H1 (cell line): Measurements from ENCODE around the gene LCOR. TPM values are rescaled to one million over a fixed set of nuclear protein-coding genes. Genes with fewer than 3 reads are reported as not detected.

ENCODE experiments used
- BCL11A ChIP-seq, 2 experiments: IDR thresholded peaks; one replicate each; pipeline ENCODE4 v1.6.1; 2011; ENCODE audit warnings: low read depth in 2 of 2, low read length in 2 of 2, mild to moderate bottlenecking in 2 of 2
- CHD2 ChIP-seq: IDR thresholded peaks from 2 replicates; pipeline ENCODE4 v1.6.1; 2012; ENCODE audit warnings: low read length, improper control_type of control experiment
- GABPA ChIP-seq: IDR thresholded peaks from 2 replicates; pipeline ENCODE4 v1.6.1; 2011; ENCODE audit warnings: mild to moderate bottlenecking, low read length, moderate library complexity, borderline replicate concordance; ENCODE audit not compliant: insufficient read depth
- POLR2A ChIP-seq, 2 experiments: IDR thresholded peaks; 1 replicate in 1 of 2; 2 replicates in 1 of 2; pipeline ENCODE4 v1.6.1; 2011; ENCODE audit warnings: low read depth in 2 of 2, low read length in 2 of 2, mild to moderate bottlenecking in 2 of 2; ENCODE audit errors: control extremely low read depth in 1 of 2
- POLR2AphosphoS5 ChIP-seq: IDR thresholded peaks from 2 replicates; pipeline ENCODE4 v1.6.1; 2011; ENCODE audit warnings: low read depth, low read length
- SIRT6 ChIP-seq: IDR thresholded peaks from one replicate; pipeline ENCODE4 v1.7.1; 2012; ENCODE audit warnings: low read length, inconsistent platforms
- polyA plus RNA-seq, 7 experiments: library from polyadenylated mRNA; depleted of rRNA in 3 of 7; stranded (reverse) in 5 of 7; unstranded in 2 of 7; fragments of >200 nt in 5 of 7; fragments of 200-250 nt in 2 of 7; gene quantifications; 1 replicate in 5 of 7; 2 replicates in 1 of 7; 4 replicates in 1 of 7; pipeline versions ENCODE4 v1.2.1 to v1.2.3, GENCODE V29; 2011 to 2013; ENCODE audit warnings: missing spikeins in 2 of 7, mixed read lengths in 2 of 7
- total RNA-seq: library from RNA; stranded (reverse); fragmentation: NEBNext Ultra II Directional; extraction: Animal tissue kit (Norgen Biotek cat#: 25700); gene quantifications from 2 replicates; pipeline ENCODE4 v1.2.1, GENCODE V29; 2021

The LCOR gene
- total and polyA plus RNA-seq, 2 of the 8 experiments (the other 6 are each of a cell fraction or from before 2014, with no cell fraction given), result 4.7 to 25.5 TPM

- TF ChIP-seq GABPA (no peak), POLR2A (IDR thresholded peaks at IDR 0.05; ENCODE audit: control extremely low read depth in 1 of 2, low read depth in 2 of 2, low read length in 2 of 2) (no peak), POLR2AphosphoS5 (no peak), CHD2 (no peak), BCL11A (IDR thresholded peaks at IDR 0.05; ENCODE audit: low read depth in 2 of 2, low read length in 2 of 2) (no peak), SIRT6 (no peak)
- TF ChIP-seq, all 59 proteins: peak for 0
These were observed 140.2 kb downstream of the LCOR start (continued) for GRCh38 chr10:96972264-96972663.
